BLaER1 treated with 17β-estradiol and CSF1 and Interleukin-3, amounts not matched to agents 10 nM and 100 nM (cell line): Measurements from ENCODE around the gene ILDR2.

ENCODE experiments used
- H3K27ac ChIP-seq, 11 experiments: shearing (Covaris generic); formaldehyde crosslinking; 2 replicates each; pipeline ENCODE4 v1.8.1; 2022
- H3K27me3 ChIP-seq, 11 experiments: shearing (Covaris generic); formaldehyde crosslinking; 2 replicates each; pipeline ENCODE4 v1.8.1; 2022
- H3K36me3 ChIP-seq, 11 experiments: shearing (Covaris generic); formaldehyde crosslinking; 2 replicates each; pipeline ENCODE4 v1.8.1; 2022
- H3K4me1 ChIP-seq, 10 experiments: shearing (Covaris generic); formaldehyde crosslinking; 2 replicates each; pipeline ENCODE4 v1.8.1; 2022
- H3K4me2 ChIP-seq, 11 experiments: shearing (Covaris generic); formaldehyde crosslinking; 2 replicates each; pipeline ENCODE4 v1.8.1; 2022
- H3K4me3 ChIP-seq, 10 experiments: shearing (Covaris generic); formaldehyde crosslinking; 2 replicates each; pipeline ENCODE4 v1.8.1; 2022
- H3K9ac ChIP-seq, 11 experiments: shearing (Covaris generic); formaldehyde crosslinking; 2 replicates each; pipeline ENCODE4 v1.8.1; 2022
- H3K9me3 ChIP-seq, 11 experiments: shearing (Covaris generic); formaldehyde crosslinking; replicated peaks in 1 of 11; 2 replicates each; pipeline ENCODE4 v1.8.1; 2022
- H4K20me1 ChIP-seq, 11 experiments: shearing (Covaris generic); formaldehyde crosslinking; 2 replicates each; pipeline ENCODE4 v1.8.1; 2022
- Cebpa-rat ChIP-seq, 11 experiments: shearing (Covaris generic); IDR thresholded peaks; 2 replicates each; pipeline ENCODE4 v1.8.1; 2022

Gene ILDR2

DNA sequence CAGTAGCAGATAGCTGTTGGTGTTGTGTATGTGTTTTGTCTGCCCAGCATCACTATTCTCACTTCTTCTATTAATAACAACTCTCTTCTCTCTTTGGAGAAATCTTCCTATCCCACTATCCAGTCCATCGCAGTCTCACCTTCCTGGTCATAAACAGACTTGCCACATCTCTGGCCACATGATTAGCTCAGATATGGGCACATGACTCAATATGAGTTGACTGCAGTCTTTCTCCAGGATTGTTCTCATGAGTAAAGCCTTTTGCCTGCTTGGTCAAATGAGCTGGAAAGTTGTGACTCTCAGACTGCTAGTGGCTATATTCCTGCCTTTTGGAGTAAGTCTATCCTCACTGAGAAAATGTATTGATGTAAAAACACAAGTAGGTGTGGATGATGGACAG, 66.4 kb downstream of the ILDR2 start:
- Histone ChIP-seq H3K27ac (no peak overlapping the region), H3K9ac (no peak overlapping the region), H4K20me1 (no peaks in the 10 kb centered on the region), H3K4me3 (no peak overlapping the region), H3K4me1 (peaks cover 0 to 11% (median 0%) of the 10 kb centered on the region in 10 experiments; a peak in 6 of 20 replicates), H3K9me3 (peaks cover 0 to 15% (median 6%) of the 10 kb centered on the region in 11 experiments; a peak in 9 of 22 replicates), H3K4me2 (no peak overlapping the region), H3K27me3 (no peaks in the 10 kb centered on the region), H3K36me3 (no peaks in the 10 kb centered on the region)
- TF ChIP-seq Cebpa-rat (IDR thresholded peaks at IDR 0.05): no peak

DNA sequence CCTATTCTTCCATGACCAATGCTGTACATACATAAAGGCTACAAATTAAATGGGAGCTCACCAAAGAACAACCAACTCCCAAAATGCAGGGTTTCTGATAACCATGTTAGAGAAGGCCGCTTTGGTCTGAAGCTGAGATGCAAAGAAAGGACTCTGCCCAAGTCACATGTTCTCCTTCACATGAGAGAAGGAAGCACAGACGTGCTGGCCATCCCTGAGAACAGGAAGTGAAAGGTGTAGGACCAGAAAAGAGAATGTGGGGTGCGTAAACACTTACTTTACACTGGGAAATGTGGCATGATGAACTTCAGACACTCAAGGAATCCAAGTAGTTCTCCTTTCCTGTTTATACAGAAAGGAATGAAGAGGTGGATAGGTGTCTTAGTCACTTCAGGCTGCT, 67.6 kb downstream of the ILDR2 start:
- H3K36me3 ChIP-seq: no peaks in the 10 kb centered on the region
- no peak overlapping the region for H3K4me3 ChIP-seq
- H3K9ac ChIP-seq: no peak overlapping the region
- no peaks in the 10 kb centered on the region for H4K20me1 ChIP-seq
- H3K4me2 ChIP-seq: peak overlapping the region in 2 of 11 experiments; percentile 36 to 65; a peak in 4 of 22 replicates
- no peak overlapping the region for H3K27ac ChIP-seq
- no peak for TF ChIP-seq Cebpa-rat (IDR thresholded peaks at IDR 0.05)
- peaks cover 0 to 15% (median 6%) of the 10 kb centered on the region in 11 experiments; a peak in 9 of 22 replicates for H3K9me3 ChIP-seq
- H3K27me3 ChIP-seq: no peaks in the 10 kb centered on the region
- peaks cover 6 to 20% (median 8%) of the 10 kb centered on the region in 10 experiments; a peak in 18 of 20 replicates for H3K4me1 ChIP-seq

DNA sequence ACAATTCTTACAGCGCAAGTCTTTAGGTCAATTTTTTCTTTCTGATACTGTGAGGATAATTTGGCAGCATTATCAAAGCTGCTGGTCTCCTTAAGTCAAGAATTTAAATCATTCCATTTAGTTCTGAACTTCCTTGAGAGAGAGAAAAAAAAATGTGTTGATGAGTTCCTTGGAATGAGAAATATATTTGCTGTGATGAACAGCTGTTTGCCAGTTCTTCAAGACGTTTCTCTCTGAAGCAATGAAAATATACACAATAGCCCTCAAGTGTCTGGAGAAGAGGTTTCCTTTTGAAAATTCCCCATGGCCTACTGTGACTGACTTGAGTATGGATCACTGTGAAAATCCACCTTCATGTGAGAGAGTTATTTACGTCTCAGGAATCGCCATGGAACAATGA, 68.3 kb downstream of the ILDR2 start:
- H3K27ac ChIP-seq: no peak overlapping the region

DNA sequence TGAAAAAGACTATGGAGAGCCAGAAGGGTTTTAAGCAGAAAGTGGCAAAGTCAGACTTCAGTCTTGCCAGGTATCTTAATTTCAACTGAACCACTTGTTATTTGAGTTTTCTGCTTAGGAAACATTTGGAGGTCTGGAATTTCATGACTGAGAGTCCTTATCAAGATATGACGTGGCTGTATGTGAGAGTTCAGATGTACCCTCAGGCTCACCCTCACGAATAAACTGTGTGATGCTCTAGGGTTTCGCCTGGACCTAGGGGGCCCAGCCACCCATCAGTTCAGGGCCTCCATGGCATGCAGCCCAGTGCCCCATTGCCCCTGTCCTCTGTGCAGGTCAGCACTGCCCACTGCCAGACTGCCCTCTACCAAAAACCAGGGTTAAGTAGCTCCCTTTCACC, 68.7 kb downstream of the ILDR2 start:
- peaks cover 0 to 10% (median 6%) of the 10 kb centered on the region in 11 experiments; a peak in 9 of 22 replicates for H3K9me3 ChIP-seq
- no peak overlapping the region for H3K4me2 ChIP-seq
- H3K27ac ChIP-seq: no peak overlapping the region
- H3K4me1 ChIP-seq: peaks cover 16 to 31% (median 19%) of the 10 kb centered on the region in 10 experiments
- H3K36me3 ChIP-seq: no peaks in the 10 kb centered on the region
- H3K27me3 ChIP-seq: no peaks in the 10 kb centered on the region
- H4K20me1 ChIP-seq: no peaks in the 10 kb centered on the region
- no peak for TF ChIP-seq Cebpa-rat (IDR thresholded peaks at IDR 0.05)
- H3K9ac ChIP-seq: no peak overlapping the region
- no peak overlapping the region for H3K4me3 ChIP-seq

More for the DNA sequence above, 68.3 kb downstream of the ILDR2 start:
- Histone ChIP-seq H3K27me3 (no peaks in the 10 kb centered on the region), H3K36me3 (no peaks in the 10 kb centered on the region), H3K4me1 (peaks cover 12 to 27% (median 15%) of the 10 kb centered on the region in 10 experiments; a peak in 19 of 20 replicates), H4K20me1 (no peaks in the 10 kb centered on the region), H3K4me3 (no peak overlapping the region), H3K9ac (no peak overlapping the region), H3K4me2 (0 out of 22 replicates have a peak overlapping the region, but pooled peaks of 1 of the 11 experiments have one; percentile 36), H3K9me3 (peaks cover 0 to 14% (median 6%) of the 10 kb centered on the region in 11 experiments; a peak in 9 of 22 replicates)
- TF ChIP-seq Cebpa-rat (IDR thresholded peaks at IDR 0.05): no peak

DNA sequence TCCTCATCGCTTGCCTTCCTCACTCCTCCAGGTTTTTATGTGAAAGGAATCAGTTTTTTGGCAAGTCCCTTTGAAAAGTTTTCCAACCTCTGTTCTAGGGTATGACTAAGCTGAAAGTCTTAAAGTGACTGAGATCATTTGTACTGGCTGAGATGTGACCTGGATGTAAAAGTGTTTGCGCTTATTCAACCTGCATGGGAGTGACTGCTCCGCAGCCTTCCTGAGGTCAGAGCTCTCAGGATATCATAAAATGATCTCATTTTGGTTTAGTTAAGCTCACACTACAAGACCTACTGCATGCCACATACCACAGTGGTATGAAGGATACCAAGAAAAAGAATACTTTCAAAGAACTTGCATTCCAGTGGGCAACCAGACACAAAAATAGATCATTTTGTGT, 69.4 kb downstream of the ILDR2 start:
- H3K4me2 ChIP-seq: no peak overlapping the region
- H4K20me1 ChIP-seq: no peaks in the 10 kb centered on the region

DNA sequence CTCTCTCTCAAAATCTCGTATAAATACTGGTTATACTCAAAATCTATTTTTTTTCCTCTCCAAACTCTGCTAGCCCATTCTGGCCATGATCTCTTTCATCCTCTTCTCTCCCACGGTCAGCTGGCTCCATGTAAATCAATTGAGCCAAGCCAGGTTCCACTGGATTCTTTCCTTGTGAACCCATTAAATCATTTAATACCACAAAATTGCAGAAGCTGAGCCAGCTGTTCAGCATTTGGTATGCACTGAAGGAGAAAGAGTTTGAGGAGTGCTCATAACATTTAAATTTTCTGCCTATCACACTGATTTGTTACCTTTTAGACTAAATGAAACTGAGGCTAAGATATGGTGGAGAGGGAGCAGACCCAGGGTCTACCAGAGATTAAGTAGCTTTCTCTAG, 70.2 kb downstream of the ILDR2 start:
- H3K4me2 ChIP-seq: no peak overlapping the region
- no peaks in the 10 kb centered on the region for H3K27me3 ChIP-seq
- H3K9me3 ChIP-seq: no peaks in the 10 kb centered on the region
- H3K4me3 ChIP-seq: no peak overlapping the region
- H3K9ac ChIP-seq: no peak overlapping the region
- peaks cover 27 to 44% (median 31%) of the 10 kb centered on the region in 10 experiments for H3K4me1 ChIP-seq
- H4K20me1 ChIP-seq: no peaks in the 10 kb centered on the region
- no peaks in the 10 kb centered on the region for H3K36me3 ChIP-seq
- no peak overlapping the region for H3K27ac ChIP-seq
- TF ChIP-seq Cebpa-rat (IDR thresholded peaks at IDR 0.05): no peak

More for the DNA sequence above, 69.4 kb downstream of the ILDR2 start:
- H3K4me3 ChIP-seq: no peak overlapping the region
- peaks cover 23 to 38% (median 26%) of the 10 kb centered on the region in 10 experiments for H3K4me1 ChIP-seq
- no peaks in the 10 kb centered on the region for H3K27me3 ChIP-seq
- no peaks in the 10 kb centered on the region for H3K36me3 ChIP-seq
- peaks cover 0 to 2% (median 0%) of the 10 kb centered on the region in 11 experiments; a peak in 7 of 22 replicates for H3K9me3 ChIP-seq
- no peak for TF ChIP-seq Cebpa-rat (IDR thresholded peaks at IDR 0.05)
- H3K9ac ChIP-seq: no peak overlapping the region
- H3K27ac ChIP-seq: no peak overlapping the region

DNA sequence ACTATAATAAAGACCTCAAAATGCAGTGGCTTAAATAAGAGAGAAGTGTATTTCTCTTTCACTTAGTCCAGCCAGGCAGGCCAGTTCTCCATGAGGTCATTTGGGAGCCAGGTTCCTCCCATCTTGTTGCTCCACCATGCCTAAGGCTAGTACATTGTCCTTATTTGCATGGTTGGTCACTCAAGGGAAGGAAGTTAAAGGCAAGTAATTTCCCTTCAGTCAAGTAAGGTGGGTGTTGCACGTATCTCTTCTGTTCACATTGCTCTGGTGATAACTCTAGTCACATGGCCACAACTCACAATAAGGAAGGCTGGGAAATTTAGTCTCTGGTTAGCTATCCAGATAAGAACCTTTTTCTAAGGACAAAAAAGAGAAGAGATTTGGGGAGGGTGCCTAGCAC, 72.1 kb downstream of the ILDR2 start:
- H3K9me3 ChIP-seq: peaks cover 0 to 7% (median 5%) of the 10 kb centered on the region in 11 experiments; a peak in 16 of 22 replicates
- no peaks in the 10 kb centered on the region for H3K27me3 ChIP-seq
- no peak overlapping the region for H3K9ac ChIP-seq
- peak overlapping the region in 2 of 11 experiments; percentile 46 to 50; a peak in 4 of 22 replicates for H3K27ac ChIP-seq
- no peak for TF ChIP-seq Cebpa-rat (IDR thresholded peaks at IDR 0.05)
- peak overlapping the region in 10 of 11 experiments; percentile 7 to 79 (median 22); a peak in 13 of 22 replicates for H3K4me2 ChIP-seq
- peaks cover 27 to 43% (median 31%) of the 10 kb centered on the region in 10 experiments for H3K4me1 ChIP-seq
- no peaks in the 10 kb centered on the region for H3K36me3 ChIP-seq
- no peak overlapping the region for H3K4me3 ChIP-seq
- H4K20me1 ChIP-seq: no peaks in the 10 kb centered on the region

DNA sequence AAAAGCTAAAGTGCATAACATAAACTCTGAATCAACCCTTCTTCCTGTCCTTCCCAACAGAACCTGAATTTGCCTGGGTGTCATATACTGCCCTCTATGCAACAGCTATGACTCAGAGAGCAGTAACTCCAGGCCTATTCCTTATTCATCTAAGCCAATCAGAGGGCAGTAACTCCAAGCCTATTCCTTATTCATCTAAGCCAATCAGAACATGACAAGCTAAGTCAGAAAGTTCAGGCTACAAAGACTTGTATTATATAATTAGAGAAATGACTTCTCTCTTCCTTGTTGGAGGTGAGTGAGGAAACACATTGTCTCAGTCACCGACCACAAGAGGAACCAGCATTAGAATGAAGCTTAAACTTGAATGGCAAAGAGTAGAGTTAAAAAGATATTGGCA, 73.1 kb downstream of the ILDR2 start:
- no peak overlapping the region for H3K4me3 ChIP-seq
- H3K27ac ChIP-seq: peak overlapping the region in 5 of 11 experiments; percentile 34 to 54 (median 38); a peak in 8 of 22 replicates
- TF ChIP-seq Cebpa-rat (IDR thresholded peaks at IDR 0.05): no peak
- H3K4me2 ChIP-seq: peak overlapping the region; percentile 13 to 84 (median 58); a peak in 18 of 22 replicates
- peaks cover 27 to 34% (median 31%) of the 10 kb centered on the region in 10 experiments for H3K4me1 ChIP-seq
- H3K36me3 ChIP-seq: peaks cover 0 to 4% (median 0%) of the 10 kb centered on the region in 11 experiments; a peak in 1 of 22 replicates
- H4K20me1 ChIP-seq: no peaks in the 10 kb centered on the region
- H3K9me3 ChIP-seq: peaks cover 9 to 17% (median 14%) of the 10 kb centered on the region in 11 experiments
- H3K27me3 ChIP-seq: no peaks in the 10 kb centered on the region
- H3K9ac ChIP-seq: no peak overlapping the region

DNA sequence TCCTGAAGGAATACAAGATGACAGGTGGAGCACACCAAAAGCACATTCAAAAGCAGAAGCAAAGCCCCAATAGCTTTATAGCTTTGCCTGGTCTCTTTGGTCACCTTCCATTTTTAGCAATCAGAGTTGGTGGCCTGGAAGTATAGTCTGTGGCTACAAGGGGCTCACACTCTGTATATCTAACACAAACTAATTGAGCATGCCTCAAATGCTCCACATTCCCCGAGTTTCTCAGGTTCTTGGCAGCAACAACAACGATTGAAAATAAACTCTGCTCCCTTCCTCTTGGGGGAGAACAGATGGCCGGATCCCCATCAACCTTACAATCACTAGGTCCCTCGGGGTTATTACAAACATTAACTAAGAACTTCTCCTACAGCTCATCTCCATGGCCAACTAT, 74.4 kb downstream of the ILDR2 start:
- peaks cover 14 to 24% (median 20%) of the 10 kb centered on the region in 11 experiments for H3K9me3 ChIP-seq

More for the DNA sequence above, 74.4 kb downstream of the ILDR2 start:
- peak overlapping the region in 1 of 11 experiments; percentile 15; a peak in 2 of 22 replicates for H3K27ac ChIP-seq
- H3K27me3 ChIP-seq: no peaks in the 10 kb centered on the region
- H3K4me3 ChIP-seq: no peak overlapping the region
- no peaks in the 10 kb centered on the region for H4K20me1 ChIP-seq
- peak overlapping the region; percentile 48 to 84 (median 58) for H3K4me2 ChIP-seq
- no peak for TF ChIP-seq Cebpa-rat (IDR thresholded peaks at IDR 0.05)
- H3K9ac ChIP-seq: no peak overlapping the region
- peaks cover 27 to 34% (median 31%) of the 10 kb centered on the region in 10 experiments for H3K4me1 ChIP-seq
- H3K36me3 ChIP-seq: peaks cover 0 to 4% (median 0%) of the 10 kb centered on the region in 11 experiments; a peak in 1 of 22 replicates
